Omental fat pad (tissue), 4 donors: ENCODE data around the gene MKI67. TPM values are rescaled to one million over a fixed set of nuclear protein-coding genes. Genes with fewer than 3 reads are reported as not detected.

Experiments used
- ATAC-seq: fragments of 150-250 bp; one replicate; pipeline ENCODE4 v1.9.1; 2016; ENCODE audit warnings: mild to moderate bottlenecking, moderate library complexity; ENCODE audit not compliant: low FRiP score
- DNase-seq: peaks from one replicate; pipeline ENCODE4 v3.0.0-alpha.2; 2019; ENCODE audit warnings: low spot score
- CTCF ChIP-seq, 3 donors: fragments of 450-650 bp; IDR thresholded peaks; one replicate each; pipeline ENCODE4 v1.5.1; 2016 to 2017; ENCODE audit warnings: antibody characterized with exemption in 3 of 3, mild to moderate bottlenecking in 3 of 3, moderate library complexity in 2 of 3
- total RNA-seq, 4 donors: library from RNA; depleted of rRNA; stranded (reverse); fragments of >200 nt; gene quantifications; one replicate each; pipeline ENCODE4 v1.1.0, GENCODE V29; 2016

Gene MKI67
- total RNA-seq, 4 donors from 2014 or later = 0.63 to 9.6 (median 1.6) TPM

DNA sequence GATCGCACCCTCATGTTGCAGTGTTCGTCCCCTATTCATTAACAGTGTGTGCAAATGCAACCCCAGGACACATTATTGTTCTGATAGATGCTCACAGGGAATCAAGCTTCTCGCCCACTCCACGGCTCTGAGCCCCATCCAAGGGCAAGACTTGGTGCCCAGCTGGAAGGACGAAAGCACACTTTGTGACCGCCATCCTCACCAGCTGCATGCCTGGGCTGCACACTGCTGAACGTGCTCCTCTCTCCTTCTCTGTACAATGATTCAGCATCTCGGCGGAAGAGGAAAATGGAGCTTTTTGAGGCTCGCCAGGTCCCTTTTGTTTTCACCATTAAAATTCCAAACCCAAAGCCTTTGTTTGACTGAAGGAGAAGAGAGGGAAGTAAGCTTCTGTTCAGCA, 41.9 kb downstream of the MKI67 start:
- no peak for ATAC-seq
- no peak for TF ChIP-seq CTCF (IDR thresholded peaks at IDR 0.05)
- no peak for DNase-seq

DNA sequence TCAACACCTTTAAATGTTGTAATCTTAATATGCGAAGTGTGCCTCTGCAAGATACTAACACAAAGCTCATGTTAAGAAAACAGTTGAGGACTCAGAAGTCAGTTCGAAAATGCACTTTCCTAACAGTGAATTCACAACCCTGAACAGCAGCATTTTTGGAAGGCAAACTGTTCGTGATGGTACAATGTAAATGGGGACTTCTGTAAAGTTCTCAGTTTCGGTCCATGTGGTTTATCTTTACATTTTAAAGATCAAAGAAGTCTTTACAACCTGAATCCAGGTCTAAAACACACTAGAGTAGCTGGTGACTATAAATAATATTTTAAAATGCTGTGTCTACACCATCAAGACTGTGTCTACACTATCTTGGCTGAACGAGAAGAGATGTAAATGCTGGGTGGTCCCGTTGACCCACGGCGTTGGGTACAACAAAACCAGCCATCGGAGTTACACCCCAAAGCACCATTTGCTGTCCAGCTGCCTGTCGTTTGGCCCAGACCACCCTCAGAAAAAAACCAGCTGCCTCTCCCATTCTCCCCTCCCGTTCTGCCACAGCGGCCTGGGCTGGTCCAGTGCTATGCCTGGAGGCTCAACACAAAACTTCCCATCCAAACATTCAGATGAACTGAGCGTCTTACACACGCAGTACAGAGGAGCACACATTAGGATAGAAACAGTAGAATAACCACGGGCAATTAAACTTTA, 42.9 kb downstream of the MKI67 start:
- TF ChIP-seq CTCF (IDR thresholded peaks at IDR 0.05) = no peak
- no peak for ATAC-seq
- DNase-seq = no peak

- DNase-seq (no peak), ATAC-seq (no peak)
- no peak for TF ChIP-seq CTCF (IDR thresholded peaks at IDR 0.05)
These were observed 44.5 kb downstream of the MKI67 start for GRCh38 chr10:128081720-128082119.

DNA sequence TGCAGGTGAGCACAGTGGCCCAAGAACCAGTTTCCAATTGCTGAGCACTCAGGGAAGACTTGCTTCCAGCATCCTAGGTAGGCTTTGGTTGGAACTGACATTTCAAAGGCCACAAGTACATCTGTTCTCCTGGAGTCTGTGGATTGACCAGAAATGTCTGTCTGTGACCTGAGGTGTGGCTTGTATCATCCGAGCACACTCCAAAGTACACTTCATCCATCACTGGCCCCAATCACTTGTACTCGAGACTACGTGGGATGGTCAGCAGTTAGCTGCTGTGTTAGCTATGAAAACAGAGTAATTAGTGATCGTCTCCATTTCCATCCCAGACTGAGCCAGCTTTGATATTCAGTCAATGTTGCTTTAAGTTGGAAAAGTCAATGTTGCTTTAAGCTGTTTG, 45.0 kb downstream of the MKI67 start:
- no peak for TF ChIP-seq CTCF (IDR thresholded peaks at IDR 0.05)
- no peak for DNase-seq
- ATAC-seq = no peak

DNA sequence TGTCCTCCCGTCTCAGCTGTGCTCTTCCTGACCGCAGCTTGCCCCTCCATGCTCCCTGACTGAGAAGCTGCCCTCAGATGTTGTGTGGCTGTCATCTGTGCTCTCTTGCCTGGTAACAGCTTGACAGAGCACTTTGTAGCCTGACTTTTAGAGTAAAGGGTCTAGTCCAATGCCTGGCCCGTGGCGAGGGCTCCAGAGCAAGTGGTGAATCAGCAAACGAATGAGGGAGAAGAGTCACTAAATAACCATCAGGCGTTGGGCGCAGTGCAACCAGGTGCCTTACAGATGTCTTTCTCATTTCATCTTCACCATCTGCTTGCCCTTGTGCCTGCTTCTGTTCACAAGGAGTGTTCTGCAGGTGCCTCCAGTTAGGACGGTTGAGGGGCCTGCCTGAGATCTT, 45.6 kb downstream of the MKI67 start:
- no peak for TF ChIP-seq CTCF (IDR thresholded peaks at IDR 0.05)
- ATAC-seq (no peak), DNase-seq (no peak)

DNA sequence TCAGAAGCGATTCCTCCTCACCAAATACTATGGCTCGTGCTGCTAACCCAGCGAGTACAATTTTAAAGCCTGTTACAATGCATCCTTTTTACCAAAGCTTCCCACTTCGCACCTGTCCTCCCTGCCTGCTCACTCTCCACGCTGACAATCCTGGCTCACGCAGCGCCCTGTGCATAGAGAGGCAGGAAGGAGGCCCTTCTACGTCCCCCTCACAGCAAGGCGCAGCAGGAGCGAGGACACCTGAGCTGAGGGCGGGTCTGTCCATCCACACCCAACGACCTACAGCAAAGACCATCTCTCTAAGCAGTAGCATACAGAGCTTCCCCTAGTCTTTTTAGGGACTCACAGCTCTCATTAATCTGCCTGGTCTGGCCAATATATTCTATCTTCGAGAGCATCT, 46.0 kb downstream of the MKI67 start:
- no peak for DNase-seq
- no peak for TF ChIP-seq CTCF (IDR thresholded peaks at IDR 0.05)
- ATAC-seq = no peak
